WTC11 (cell line): ENCODE measurements around the gene CAMK2B.

Experiments
- GABPB1 ChIP-seq: sonication (generic); formaldehyde crosslinking; IDR thresholded peaks from 2 replicates; pipeline ENCODE4 v1.8.1; 2023; ENCODE audit warnings: mild to moderate bottlenecking, missing genetic modification reagents
- KAT7 ChIP-seq: sonication (generic); formaldehyde crosslinking; IDR thresholded peaks from 2 replicates; pipeline ENCODE4 v1.8.1; 2023; ENCODE audit warnings: missing genetic modification reagents, mild to moderate bottlenecking, borderline replicate concordance
- ZNF263 ChIP-seq: sonication (generic); formaldehyde crosslinking; IDR thresholded peaks from 2 replicates; pipeline ENCODE4 v1.8.1; 2022; ENCODE audit warnings: low read depth, mild to moderate bottlenecking, moderate library complexity, missing genetic modification reagents
- TF ChIP-seq, protein P1 (sequence below): sonication (generic); formaldehyde crosslinking; IDR thresholded peaks from 2 replicates; pipeline ENCODE4 v1.8.0; 2022; ENCODE audit warnings: mild to moderate bottlenecking, missing genetic modification reagents

DNA sequence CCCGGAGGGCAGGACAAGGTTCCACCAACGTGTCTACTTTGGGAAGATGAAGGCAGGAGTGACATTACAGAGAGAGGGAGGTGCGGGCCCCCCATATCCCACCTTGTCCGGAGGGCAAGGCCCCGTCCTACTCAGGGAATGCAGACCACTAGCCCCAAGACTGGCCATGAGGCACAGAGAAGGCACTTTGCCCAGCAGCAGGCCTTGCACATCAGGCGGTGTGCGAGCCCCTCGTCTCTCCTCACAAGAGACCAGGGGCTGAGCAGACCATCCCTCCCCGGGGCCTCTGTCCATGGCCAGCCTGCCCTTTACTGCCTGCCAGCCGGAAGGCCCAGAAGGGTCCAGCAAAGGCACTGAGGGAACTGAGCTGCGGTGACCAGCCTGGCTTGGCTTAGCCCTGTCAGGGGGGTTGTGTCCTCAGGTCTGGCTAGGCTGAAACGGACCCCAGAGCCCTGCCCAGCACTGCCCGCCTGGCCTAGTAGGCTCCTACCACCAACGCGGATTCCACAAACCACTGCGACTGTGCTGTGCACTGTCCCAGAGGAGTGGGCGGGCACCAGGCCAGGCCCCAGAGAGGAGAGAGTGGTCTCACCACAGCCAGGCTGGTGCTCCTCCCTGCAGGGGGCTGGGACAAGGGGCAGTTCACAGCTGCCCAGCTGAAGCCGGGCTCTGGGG lies 16.7 kb downstream of the CAMK2B start:
- TF ChIP-seq KAT7 (CRISPR knock-in tag): no peak
- no peak for TF ChIP-seq GABPB1 (CRISPR knock-in tag)
- TF ChIP-seq, protein P1, sequence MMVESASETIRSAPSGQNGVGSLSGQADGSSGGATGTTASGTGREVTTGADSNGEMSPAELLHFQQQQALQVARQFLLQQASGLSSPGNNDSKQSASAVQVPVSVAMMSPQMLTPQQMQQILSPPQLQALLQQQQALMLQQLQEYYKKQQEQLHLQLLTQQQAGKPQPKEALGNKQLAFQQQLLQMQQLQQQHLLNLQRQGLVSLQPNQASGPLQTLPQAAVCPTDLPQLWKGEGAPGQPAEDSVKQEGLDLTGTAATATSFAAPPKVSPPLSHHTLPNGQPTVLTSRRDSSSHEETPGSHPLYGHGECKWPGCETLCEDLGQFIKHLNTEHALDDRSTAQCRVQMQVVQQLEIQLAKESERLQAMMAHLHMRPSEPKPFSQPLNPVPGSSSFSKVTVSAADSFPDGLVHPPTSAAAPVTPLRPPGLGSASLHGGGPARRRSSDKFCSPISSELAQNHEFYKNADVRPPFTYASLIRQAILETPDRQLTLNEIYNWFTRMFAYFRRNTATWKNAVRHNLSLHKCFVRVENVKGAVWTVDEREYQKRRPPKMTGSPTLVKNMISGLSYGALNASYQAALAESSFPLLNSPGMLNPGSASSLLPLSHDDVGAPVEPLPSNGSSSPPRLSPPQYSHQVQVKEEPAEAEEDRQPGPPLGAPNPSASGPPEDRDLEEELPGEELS: no peak
- TF ChIP-seq ZNF263 (CRISPR knock-in tag): no peak
